Left colon (tissue), 2 donors: Measurements from ENCODE around the gene ZNF557. TPM values are rescaled to one million over a fixed set of nuclear protein-coding genes. Genes with fewer than 3 reads are reported as not detected.

Experiments
- ATAC-seq: fragments of 200-7000 bp; cut with Tn5 transposase; one replicate; pipeline ENCODE4 v1.9.1; 2020; ENCODE audit warnings: mild to moderate bottlenecking, moderate library complexity
- DNase-seq, 2 donors: peaks; one replicate each; pipeline ENCODE4 v3.0.0-alpha.2; 2020
- intact Hi-C, 2 donors: fragments of 100-400 bp; cut with DNase I in 1 of 2; cut with micrococcal nuclease in 1 of 2; formaldehyde crosslinking; loops; one replicate each; pipeline versions ENCODE4 v1.11.2 to v1.14.0; 2022; cut with DNase I, micrococcal nuclease
- total RNA-seq, 2 donors: library from RNA; stranded (reverse); fragmentation: NEBNext Ultra II Directional; extraction: Animal tissue kit (Norgen Biotek cat#: 25700); gene quantifications; one replicate each; pipeline ENCODE4 v1.2.1, GENCODE V29; 2021
- donor health status: DM: no; HTN: no; CAD: no.
- donor health status: DM: yes; HTN: yes; CAD: no.

The ZNF557 gene
- total RNA-seq, 2 donors from 2014 or later = 7.8 to 9.6 TPM

DNA sequence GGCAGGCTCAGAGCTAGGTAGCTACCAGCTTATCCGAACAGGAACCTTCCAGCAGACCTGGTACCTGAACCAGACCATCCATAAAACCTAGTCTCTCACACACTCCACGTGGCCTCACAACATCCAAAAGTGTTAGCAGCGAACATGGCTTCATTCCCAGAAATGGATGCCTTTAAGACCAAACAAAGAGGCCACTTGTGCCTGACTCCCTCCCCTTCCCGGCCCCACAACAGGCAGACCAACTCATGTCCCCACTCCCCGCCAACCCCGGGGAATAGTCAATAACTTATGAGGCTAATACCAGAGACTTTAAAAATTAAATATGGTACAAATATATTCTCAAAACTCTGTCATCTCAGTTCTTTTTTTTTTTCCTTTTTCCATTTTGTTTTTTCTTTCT is 46.2 kb downstream of the ZNF557 start:
- ATAC-seq (no peak), DNase-seq (no peak)
- intact Hi-C loops = no loop called here

- DNase-seq = no peak
- intact Hi-C loops = no loop called here
- no peak for ATAC-seq
These were observed 47.7 kb downstream of the ZNF557 start for GRCh38 chr19:7117248-7117647.

DNA sequence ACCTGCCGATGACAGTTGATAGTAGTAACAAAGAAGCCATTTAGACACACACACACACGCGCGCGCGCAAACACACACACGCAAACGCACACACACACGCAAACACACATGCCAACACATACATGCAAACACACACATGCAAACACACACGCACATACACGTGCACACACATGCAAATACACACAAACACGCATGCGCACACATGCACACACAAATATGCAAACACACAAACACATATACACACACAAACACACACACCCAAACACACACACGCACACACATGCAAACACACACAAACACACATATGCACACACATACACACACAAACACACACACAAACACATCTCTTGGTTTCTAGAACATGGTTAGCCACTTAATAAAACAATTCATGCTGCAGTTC is 50.1 kb downstream of the ZNF557 start:
- ATAC-seq (no peak), DNase-seq (no peak)
- intact Hi-C loops = no loop called here

DNA sequence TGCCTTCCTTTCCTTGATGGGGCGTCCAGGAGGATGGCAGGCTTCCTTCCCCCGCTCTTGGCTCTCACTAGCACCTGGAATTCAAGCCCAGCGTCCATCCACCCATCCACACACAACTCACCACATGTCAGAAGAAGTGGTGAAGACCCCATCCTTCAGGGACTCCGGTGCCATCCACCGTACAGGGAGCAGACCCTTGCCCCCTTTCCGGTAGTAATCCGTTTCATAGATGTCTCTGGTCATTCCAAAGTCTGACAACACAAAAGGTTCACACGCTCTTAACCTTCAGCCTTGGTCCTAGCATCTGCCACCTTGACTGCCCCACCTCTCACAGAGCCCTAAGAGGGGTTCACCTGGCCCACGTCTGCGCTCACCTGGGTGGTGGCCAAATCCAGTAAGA is 51.0 kb downstream of the ZNF557 start:
- ATAC-seq (no peak), DNase-seq (no peak)
- intact Hi-C loops = loop anchor here in 1 of 2 donors (2.0 kb wide), 1 partner anchor 38 kb away; no protein-coding TSS in a partner anchor

- ATAC-seq (no peak), DNase-seq (no peak)
- intact Hi-C loops = no loop called here
These were observed 53.2 kb downstream of the ZNF557 start for GRCh38 chr19:7122701-7123100.

- ATAC-seq (no peak), DNase-seq (no peak)
- intact Hi-C loops = no loop called here
These were observed 55.3 kb downstream of the ZNF557 start for GRCh38 chr19:7124782-7125181.

DNA sequence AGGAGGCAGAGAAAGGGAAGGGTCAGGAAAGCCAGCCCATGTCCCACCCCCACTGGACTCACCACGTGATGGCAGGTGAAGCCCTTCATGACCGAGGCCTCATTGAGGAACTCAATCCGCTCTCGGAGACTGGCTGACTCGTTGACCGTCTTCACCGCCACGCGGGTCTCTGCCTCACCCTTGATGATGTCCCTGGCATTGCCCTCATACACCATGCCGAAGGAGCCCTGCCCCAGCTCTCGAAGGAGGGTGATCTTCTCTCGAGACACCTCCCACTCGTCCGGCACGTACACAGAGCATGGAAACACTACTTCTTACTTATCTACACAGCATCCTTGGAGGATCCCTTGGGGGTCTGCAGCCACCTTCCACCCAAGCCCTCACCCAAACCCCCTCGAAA is 55.7 kb downstream of the ZNF557 start:
- intact Hi-C loops = no loop called here
- DNase-seq (no peak), ATAC-seq (no peak)

DNA sequence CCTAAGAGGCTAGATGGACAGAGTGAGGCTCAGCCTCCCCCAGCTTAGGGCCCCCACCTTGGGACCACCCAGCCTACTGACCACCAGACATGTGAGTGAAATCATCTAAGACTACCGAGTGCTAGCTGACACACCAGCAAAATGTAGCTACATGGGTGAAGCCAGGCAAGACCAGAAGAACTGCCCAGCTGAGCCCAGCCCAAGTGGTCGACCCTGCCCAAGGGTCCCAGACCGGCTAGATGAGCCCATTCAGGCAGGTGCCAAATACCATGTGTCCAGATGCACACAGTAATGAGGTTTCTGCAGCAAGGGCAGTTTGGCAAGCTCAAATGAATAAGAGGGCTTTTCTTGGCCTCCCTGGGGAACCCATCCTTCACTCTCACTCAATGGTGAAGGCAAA is 56.6 kb downstream of the ZNF557 start:
- no peak for ATAC-seq
- DNase-seq = no peak

GRCh38 chr19:7130043-7130442 is 60.5 kb downstream of the ZNF557 start:
- no peak for DNase-seq
- ATAC-seq = no peak
- intact Hi-C loops = no loop called here

More for the DNA sequence above, 56.6 kb downstream of the ZNF557 start:
- intact Hi-C loops = no loop called here

DNA sequence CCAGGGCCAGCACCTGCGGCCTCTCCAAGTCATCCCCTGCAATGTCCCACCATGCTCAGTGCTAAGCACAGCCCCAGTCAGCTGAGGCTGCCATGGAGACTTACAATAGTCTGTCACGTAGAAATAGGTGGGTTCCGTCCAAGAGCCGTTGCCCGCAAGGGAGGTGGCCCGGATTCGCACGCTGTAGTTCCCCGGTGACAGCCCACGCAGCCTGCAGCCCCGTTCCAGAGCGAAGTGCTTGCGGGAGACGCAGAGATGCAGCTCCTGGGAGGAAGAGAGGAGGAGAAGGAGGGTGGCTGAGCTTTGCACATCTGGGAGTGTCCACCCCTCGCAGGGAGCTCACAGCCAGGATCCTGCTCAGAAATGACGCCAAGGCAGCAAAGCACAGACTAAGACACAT is 62.6 kb downstream of the ZNF557 start:
- intact Hi-C loops = no loop called here
- DNase-seq (no peak), ATAC-seq (no peak)

DNA sequence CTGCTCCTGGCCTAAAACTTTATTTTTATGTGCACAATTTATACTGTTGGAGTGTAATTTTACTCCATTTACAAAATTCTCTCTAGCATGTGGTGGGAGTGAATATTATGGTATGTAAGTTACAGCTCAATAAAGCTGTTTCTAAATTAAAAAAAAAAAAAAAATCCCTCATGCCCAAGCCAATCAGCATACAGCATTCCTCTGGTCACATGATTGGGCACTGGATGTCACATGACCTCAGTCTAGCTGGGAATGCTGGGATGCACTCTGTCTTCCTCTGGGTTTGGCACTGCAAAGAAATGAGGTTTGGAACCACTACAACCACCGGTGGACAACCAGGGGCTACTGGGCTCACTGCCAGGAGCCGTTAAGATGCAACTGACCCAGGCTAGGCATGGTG is 67.6 kb downstream of the ZNF557 start:
- intact Hi-C loops = no loop called here
- DNase-seq = no peak
- no peak for ATAC-seq

Other genes with a start within 250 kb of the ZNF557 start
- gene ADGRE1, start 182.1 kb upstream of the ZNF557 start, total RNA-seq = under 1 TPM; 0.24 to 0.92 TPM
- not detected for gene MBD3L2B, start 48.3 kb upstream of the ZNF557 start, total RNA-seq
- not detected for gene MBD3L5, start 39.1 kb upstream of the ZNF557 start, total RNA-seq
- not detected for gene MBD3L4, start 29.5 kb upstream of the ZNF557 start, total RNA-seq
- not detected for gene MBD3L2, start 20.4 kb upstream of the ZNF557 start, total RNA-seq
- gene MBD3L3, start 11.0 kb upstream of the ZNF557 start, total RNA-seq = not detected
- gene INSR, start 224.7 kb downstream of the ZNF557 start, total RNA-seq = 10 to 100 TPM; 81.9 to 84.9 TPM